ENCODE measurements around the gene NOVA2.

The NOVA2 gene

GRCh38 chr19:45959517-45960025, 14.1 kb downstream of the NOVA2 start:
- DNase-seq: no peak

DNA sequence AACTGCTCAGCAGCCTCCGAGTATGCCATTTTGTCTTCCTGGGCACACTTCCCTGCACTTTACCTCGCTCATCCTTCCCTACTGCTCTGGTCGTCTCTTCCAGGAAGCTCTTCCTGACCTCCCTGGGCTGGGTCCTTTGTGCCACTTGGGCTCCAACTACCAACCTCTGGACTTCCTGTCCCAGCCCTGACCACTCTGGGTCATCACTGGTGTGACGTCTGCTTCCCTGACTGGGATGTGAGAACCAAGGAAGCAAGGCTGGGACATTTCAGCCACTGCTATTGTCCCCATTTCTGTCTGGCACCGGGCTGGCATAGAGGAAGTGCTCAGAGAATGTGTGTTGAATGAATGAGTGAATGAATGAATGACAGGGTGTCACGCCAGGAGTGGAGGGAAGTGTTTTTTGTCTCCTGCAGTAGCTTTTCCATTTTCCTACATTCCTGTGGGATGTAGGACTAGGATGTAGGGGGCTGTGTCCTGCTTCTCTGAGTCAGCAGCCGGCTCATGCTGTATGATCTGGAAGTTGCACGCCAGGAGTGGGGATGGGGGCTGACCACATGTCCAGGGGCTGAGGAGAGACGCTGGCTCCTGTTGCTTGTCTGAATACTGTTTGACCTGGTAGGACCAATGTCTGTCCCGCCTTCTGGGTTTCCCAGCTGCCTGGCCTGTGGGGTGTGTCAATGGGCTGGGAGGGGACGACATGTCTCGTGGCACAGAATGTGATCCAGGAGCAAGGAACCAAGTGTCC, 14.7 kb downstream of the NOVA2 start:
- no peak for DNase-seq

DNA sequence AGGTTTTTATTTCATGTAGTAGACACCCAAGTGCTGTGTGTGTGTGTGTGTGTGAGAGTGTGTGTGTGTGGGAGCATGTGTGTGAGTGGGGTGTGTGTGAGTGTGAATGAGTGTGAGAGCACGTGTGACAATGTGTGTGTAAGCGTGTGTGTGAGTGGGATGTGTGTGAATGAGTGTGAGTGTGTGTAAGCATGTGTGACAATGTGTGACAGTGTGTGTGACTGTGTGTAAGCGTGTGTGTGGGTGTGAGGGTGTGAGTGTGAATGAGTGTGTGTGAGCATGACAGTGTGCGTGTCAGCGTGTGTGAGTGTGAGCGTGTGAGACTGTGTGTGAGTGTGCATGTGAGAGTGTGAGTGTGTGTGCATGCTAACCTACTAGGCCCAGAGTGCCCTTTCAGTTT, 15.3 kb downstream of the NOVA2 start:
- no peak for DNase-seq

- DNase-seq: no peak
Measured at GRCh38 chr19:45955905-45956608, 17.6 kb downstream of the NOVA2 start.

GRCh38 chr19:45954156-45954555, 19.5 kb downstream of the NOVA2 start:
- DNase-seq: no peak

GRCh38 chr19:45953676-45954075, 20.0 kb downstream of the NOVA2 start:
- no peak for DNase-seq

GRCh38 chr19:45952686-45953505, 20.8 kb downstream of the NOVA2 start:
- DNase-seq: peak; percentile 23 to 42

GRCh38 chr19:45952341-45952685, 21.4 kb downstream of the NOVA2 start:
- DNase-seq: no peak

GRCh38 chr19:45947926-45948325, 25.7 kb downstream of the NOVA2 start:
- DNase-seq: no peak

DNA sequence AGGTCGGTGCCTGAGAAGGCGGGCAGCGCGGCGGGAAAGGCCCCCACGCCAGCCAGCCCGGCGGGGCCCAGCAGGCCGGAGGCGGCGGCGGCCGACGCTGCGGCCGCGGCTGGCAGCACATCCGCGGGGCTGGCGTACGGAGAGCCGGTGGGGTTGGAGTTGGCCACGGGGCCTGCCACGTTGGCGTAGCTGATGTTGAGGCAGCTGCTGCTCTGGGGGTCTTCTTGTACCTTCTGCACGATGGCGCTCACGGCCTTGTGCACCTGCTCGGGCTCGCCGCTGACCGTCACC, 33.2 kb downstream of the NOVA2 start:
- DNase-seq: no peak

- no peak for DNase-seq
Measured at GRCh38 chr19:45939792-45940514, 33.7 kb downstream of the NOVA2 start.

- no peak for DNase-seq
Measured at GRCh38 chr19:45938733-45939319, 34.8 kb downstream of the NOVA2 start.

GRCh38 chr19:45935267-45935666, 38.4 kb downstream of the NOVA2 start:
- no peak for DNase-seq

- DNase-seq: no peak
Measured at GRCh38 chr19:45934551-45935230, 39.0 kb downstream of the NOVA2 start.

GRCh38 chr19:45933759-45934158, 39.9 kb downstream of the NOVA2 start:
- no peak for DNase-seq

DNA sequence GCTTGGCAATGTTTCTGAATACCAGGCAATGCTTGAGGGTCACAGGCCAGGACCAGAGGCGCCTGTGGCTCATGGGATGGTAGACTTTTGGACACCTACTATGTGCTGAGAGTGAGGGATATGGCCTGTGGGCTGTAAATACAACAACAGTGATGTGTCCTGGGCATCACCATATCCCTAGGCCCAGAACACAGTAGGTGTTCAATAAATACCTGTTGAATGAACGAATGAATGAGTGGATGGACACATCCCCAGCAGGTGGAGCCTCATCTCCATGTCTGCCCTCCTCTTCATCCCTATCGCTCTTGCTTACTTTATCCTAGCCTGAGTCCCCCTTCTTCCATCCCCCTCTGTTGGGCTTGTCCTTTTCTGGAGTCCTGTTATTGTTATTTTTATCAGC, 42.6 kb downstream of the NOVA2 start:
- no peak for DNase-seq

DNA sequence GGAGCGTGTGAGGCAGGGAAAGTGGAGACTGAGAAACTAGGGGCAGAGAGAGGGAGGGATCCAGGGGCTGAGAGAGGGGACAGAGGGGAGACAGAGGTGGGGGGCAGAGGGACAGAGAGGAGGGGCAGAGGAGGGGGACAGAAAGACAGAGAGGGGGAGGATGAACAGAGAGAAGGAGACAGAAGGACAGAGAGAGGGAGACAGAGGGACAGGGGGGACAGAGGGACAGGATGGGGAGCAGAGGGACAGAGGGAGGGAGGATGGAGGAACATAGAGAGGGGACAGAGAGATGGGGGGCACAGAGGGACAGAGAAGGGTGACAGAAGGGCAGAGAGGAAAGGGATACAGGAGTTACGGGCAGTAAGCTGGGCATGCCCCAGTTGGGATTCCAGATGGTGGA, 44.4 kb downstream of the NOVA2 start:
- no peak for DNase-seq

GRCh38 chr19:45927565-45928261, 46.0 kb downstream of the NOVA2 start:
- DNase-seq: peak; percentile 58 to 63

DNA sequence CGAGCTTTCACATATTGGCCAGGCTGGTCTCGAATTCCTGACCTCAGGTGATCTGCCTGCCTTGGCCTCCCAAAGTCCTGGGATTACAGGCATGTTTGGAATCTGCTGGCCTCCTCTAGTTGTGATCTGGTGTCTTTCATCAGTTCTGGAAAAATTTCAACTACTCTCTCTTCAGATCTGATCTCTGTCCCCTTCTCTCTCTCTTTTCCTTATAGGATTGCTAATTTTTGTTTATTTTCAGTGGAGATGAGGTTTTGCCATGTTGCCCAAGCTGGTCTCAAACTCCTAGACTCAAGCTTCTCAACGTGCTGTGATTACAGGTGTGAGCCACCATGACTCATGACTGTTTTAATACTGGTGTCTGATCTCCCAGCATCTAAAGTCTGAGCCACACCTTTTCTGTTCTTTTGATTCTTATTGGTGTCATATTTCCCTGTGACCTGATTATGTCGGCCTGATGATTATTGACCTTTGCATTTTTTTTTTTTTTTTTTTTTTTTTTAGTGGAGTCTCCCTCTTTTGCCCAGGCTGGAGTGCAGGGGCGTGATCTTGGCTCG, 48.7 kb downstream of the NOVA2 start:
- DNase-seq: no peak

GRCh38 chr19:45922281-45922680, 51.4 kb downstream of the NOVA2 start:
- DNase-seq: no peak

DNA sequence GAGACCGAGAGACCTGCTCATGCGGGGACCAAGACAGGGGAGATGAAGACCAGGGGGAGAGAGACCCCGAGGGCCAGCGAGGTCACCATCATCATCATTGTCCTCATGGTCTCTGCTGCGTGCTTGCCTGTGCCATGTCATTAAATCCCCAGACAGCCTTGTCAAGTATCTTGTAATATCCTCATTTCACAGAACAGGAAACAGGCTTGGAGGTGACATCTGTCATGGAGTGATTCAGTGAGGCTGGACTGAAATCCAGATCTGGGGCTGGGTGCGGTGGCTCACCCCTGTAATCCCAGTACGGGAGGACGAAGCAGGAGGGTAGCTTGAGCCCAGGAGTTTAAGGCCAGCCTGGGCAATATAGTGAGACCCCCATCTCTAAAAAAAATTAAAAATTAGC, 53.2 kb downstream of the NOVA2 start:
- peak in 1 of 2 experiments; percentile 6 for DNase-seq

Data from Kasumi-1 (cell line).